SU-DHL-6 (cell line): ENCODE data around the gene DOCK1.

Experiments used
- H2AFZ ChIP-seq: fragments of 200-600 bp; sonication (generic); 2 replicates; pipeline ENCODE4 v1.6.1; 2014; ENCODE audit warnings: low read depth, mild to moderate bottlenecking, moderate library complexity, mixed read lengths, antibody characterized with exemption, low read length; ENCODE audit not compliant: severe bottlenecking
- H3F3A ChIP-seq: fragments of 200-600 bp; shearing (Covaris generic); 2 replicates; pipeline ENCODE4 v1.6.0; 2016; ENCODE audit warnings: antibody characterized with exemption, mild to moderate bottlenecking; ENCODE audit not compliant: insufficient read depth
- H3K27ac ChIP-seq: fragments of 200-600 bp; sonication (generic); 2 replicates; pipeline ENCODE4 v1.5.1; 2016; ENCODE audit warnings: low read depth, mild to moderate bottlenecking, low read length, moderate library complexity, mixed read lengths
- H3K27me3 ChIP-seq: fragments of 200-600 bp; sonication (generic), shearing (Covaris generic); 2 replicates; pipeline ENCODE4 v1.6.0; 2014; ENCODE audit warnings: mild to moderate bottlenecking, low read length
- H3K36me3 ChIP-seq: fragments of 200-600 bp; sonication (generic); 2 replicates; pipeline ENCODE4 v1.6.1; 2014; ENCODE audit warnings: mild to moderate bottlenecking, low read length, mixed read lengths
- H3K4me2 ChIP-seq: fragments of 300-600, 200-600 bp; shearing (Covaris generic), sonication (generic); 2 replicates; pipeline ENCODE4 v1.6.0; 2014; ENCODE audit warnings: low read length, low read depth, mild to moderate bottlenecking; ENCODE audit not compliant: poor library complexity, severe bottlenecking
- H3K4me3 ChIP-seq: fragments of 200-600 bp; sonication (generic); 2 replicates; pipeline ENCODE4 v1.5.1; 2014; ENCODE audit warnings: antibody characterized with exemption, low read length, mild to moderate bottlenecking, mixed read lengths; ENCODE audit not compliant: insufficient read depth, poor library complexity, severe bottlenecking
- H3K79me2 ChIP-seq: fragments of 200-600 bp; sonication (generic); 2 replicates; pipeline ENCODE4 v1.6.1; 2014; ENCODE audit warnings: mild to moderate bottlenecking, low read length, moderate library complexity; ENCODE audit not compliant: insufficient read depth
- H3K9ac ChIP-seq: fragments of 200-600 bp; sonication (generic); 2 replicates; pipeline ENCODE4 v1.7.0; 2014; ENCODE audit warnings: mild to moderate bottlenecking, low read length
- H3K9me2 ChIP-seq: fragments of 200-600 bp; sonication (generic); replicated peaks from 2 replicates; pipeline ENCODE4 v1.6.1; 2014; ENCODE audit warnings: low read length; ENCODE audit not compliant: insufficient read depth
- H3K9me3 ChIP-seq: fragments of 200-600 bp; sonication (generic); 2 replicates; pipeline ENCODE4 v1.6.1; 2014; ENCODE audit warnings: low read length, mixed read lengths; ENCODE audit not compliant: insufficient read depth
- H4K20me1 ChIP-seq: fragments of 200-600 bp; sonication (generic); 2 replicates; pipeline ENCODE4 v1.6.1; 2014; ENCODE audit warnings: low read depth, mild to moderate bottlenecking, antibody characterized with exemption, low read length, moderate library complexity, mixed read lengths
- EZH2phosphoT487 ChIP-seq: fragments of 200-600 bp; sonication (generic), shearing (Covaris generic); conservative IDR thresholded peaks from 2 replicates; pipeline ENCODE4 v1.6.1; 2018; ENCODE audit warnings: mild to moderate bottlenecking, antibody characterized with exemption, low read length, moderate library complexity, mixed read lengths
- TF ChIP-seq, protein P1 (sequence below): fragments of 200-600 bp; sonication (generic); IDR thresholded peaks from one replicate; pipeline ENCODE4 v1.5.1; 2017; ENCODE audit warnings: antibody characterized with exemption, mild to moderate bottlenecking, low read length, moderate library complexity; ENCODE audit not compliant: insufficient read depth, poor library complexity, severe bottlenecking

Gene DOCK1

DNA sequence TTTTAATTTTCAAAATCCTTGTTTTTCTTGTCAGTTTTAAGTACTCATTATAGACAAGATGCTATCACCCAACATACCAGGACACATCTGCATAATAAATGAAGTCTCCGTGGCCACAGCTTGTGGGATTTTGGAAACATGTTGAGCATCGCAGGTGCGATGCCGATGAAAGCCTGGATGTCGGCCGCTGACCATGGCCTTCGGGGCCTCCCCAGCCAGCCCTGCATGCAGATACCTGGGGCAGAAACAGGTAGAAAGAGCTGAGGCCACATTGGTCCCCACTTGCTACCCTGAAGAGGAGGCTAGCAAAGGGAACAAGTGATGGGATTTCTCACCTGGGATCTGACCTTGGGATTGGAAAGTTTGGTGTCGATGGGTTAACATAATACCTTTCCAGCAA, 123.8 kb downstream of the DOCK1 start:
- Histone ChIP-seq H3K36me3 (no peaks in the 10 kb centered on the region), H3K4me2 (no peak overlapping the region), H3K4me3 (no peak overlapping the region), H3K9me2 (no peaks in the 10 kb centered on the region), H3K27ac (no peak overlapping the region), H2AFZ (no peak overlapping the region), H3K9ac (no peak overlapping the region), H4K20me1 (no peaks in the 10 kb centered on the region), H3K9me3 (no peaks in the 10 kb centered on the region), H3K27me3 (no peaks in the 10 kb centered on the region), H3K79me2 (no peaks in the 10 kb centered on the region), H3F3A (no peaks in the 10 kb centered on the region)
- TF ChIP-seq EZH2phosphoT487: no peak
- TF ChIP-seq, protein P1, sequence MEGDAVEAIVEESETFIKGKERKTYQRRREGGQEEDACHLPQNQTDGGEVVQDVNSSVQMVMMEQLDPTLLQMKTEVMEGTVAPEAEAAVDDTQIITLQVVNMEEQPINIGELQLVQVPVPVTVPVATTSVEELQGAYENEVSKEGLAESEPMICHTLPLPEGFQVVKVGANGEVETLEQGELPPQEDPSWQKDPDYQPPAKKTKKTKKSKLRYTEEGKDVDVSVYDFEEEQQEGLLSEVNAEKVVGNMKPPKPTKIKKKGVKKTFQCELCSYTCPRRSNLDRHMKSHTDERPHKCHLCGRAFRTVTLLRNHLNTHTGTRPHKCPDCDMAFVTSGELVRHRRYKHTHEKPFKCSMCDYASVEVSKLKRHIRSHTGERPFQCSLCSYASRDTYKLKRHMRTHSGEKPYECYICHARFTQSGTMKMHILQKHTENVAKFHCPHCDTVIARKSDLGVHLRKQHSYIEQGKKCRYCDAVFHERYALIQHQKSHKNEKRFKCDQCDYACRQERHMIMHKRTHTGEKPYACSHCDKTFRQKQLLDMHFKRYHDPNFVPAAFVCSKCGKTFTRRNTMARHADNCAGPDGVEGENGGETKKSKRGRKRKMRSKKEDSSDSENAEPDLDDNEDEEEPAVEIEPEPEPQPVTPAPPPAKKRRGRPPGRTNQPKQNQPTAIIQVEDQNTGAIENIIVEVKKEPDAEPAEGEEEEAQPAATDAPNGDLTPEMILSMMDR: no peak

DNA sequence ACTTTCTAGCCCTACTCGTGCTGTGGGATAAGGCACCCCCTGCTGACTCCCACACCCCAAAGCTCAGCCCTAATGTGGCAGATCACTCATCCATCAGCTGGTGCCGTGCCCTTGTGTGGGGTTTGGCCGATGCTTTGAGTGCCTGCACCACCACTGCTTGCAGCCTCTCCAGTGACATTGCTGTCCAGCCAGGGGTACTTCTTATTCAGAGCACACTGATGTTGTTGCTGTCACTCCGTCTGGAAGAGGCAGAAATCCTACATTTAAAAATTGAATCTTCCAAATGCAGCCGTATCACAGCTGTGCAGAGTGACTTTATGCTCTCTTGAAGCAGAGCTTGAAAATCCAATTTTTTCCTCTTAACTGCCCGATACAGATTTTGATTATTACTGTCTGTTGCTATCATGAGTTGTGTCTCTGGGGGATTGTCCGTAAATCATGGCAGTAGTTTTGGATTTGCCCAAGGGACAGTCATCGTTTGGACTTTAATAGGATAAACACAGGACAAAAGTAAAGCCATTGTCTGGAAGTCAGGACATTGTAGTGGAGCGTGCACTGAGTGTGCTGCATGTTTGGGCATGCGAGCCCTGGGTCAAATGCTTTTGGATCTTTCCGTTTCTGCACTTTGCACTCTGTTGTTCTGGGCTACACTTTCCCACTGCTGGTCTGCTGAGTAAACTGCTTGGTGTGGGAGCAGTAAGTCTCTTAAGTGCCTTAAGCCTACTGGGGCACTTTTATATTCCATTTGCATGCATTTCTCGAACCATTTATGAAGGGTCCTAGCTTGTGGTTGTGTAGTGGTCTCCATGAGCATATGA, 128.2 kb downstream of the DOCK1 start:
- no peaks in the 10 kb centered on the region for H4K20me1 ChIP-seq
- H3K36me3 ChIP-seq: no peaks in the 10 kb centered on the region
- no peaks in the 10 kb centered on the region for H3K9me3 ChIP-seq
- no peak overlapping the region for H3K27ac ChIP-seq
- H3K4me3 ChIP-seq: no peak overlapping the region
- no peaks in the 10 kb centered on the region for H3K9me2 ChIP-seq
- no peak for TF ChIP-seq EZH2phosphoT487
- TF ChIP-seq, protein P1: no peak
- H3K27me3 ChIP-seq: no peaks in the 10 kb centered on the region
- no peak overlapping the region for H3K4me2 ChIP-seq
- H3F3A ChIP-seq: no peaks in the 10 kb centered on the region
- no peak overlapping the region for H3K9ac ChIP-seq
- no peak overlapping the region for H2AFZ ChIP-seq
- no peaks in the 10 kb centered on the region for H3K79me2 ChIP-seq

DNA sequence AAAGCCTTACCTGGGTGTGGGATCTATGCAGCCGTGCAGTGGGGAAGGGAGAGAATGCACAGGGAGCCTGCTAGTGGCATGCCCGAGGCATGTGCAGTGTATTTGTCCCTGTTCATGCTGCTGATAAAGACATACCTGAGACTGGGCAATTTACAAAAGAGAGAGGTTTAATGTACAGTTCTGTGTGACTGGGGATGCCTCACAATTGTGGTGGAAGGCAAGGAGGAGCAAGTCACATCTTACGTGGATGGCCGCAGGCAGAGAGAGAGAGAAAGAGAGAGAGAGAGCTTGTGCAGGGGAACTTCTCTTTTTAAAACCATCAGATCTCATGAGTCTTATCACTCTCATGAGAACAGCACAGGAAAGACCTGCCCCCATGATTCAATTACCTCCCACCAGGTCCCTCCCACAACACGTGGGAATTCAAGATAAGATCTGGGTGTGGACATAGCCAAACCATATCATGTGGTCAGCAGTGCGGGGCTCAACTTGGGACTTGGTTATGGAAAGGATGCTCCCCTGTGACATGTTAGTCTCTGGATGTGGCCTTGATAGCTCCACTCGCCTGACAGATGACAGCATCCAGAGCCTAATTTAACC, 128.9 kb downstream of the DOCK1 start:
- H3K4me3 ChIP-seq: no peak overlapping the region
- no peak overlapping the region for H2AFZ ChIP-seq
- H3K27me3 ChIP-seq: no peaks in the 10 kb centered on the region
- H3K4me2 ChIP-seq: no peak overlapping the region
- no peak for TF ChIP-seq EZH2phosphoT487
- TF ChIP-seq, protein P1: no peak
- H3K9ac ChIP-seq: no peak overlapping the region
- no peaks in the 10 kb centered on the region for H4K20me1 ChIP-seq
- H3K9me3 ChIP-seq: no peaks in the 10 kb centered on the region
- H3F3A ChIP-seq: no peaks in the 10 kb centered on the region
- no peaks in the 10 kb centered on the region for H3K36me3 ChIP-seq
- no peak overlapping the region for H3K27ac ChIP-seq
- no peaks in the 10 kb centered on the region for H3K79me2 ChIP-seq
- no peaks in the 10 kb centered on the region for H3K9me2 ChIP-seq
